SJSA1 (cell line): ENCODE measurements around the gene NME3. TPM values are rescaled to one million over a fixed set of nuclear protein-coding genes. Genes with fewer than 3 reads are reported as not detected.

Experiments
- total RNA-seq: library from RNA; depleted of rRNA; stranded (reverse); fragments of >200 nt; shearing (Covaris generic); gene quantifications from 2 replicates; pipeline ENCODE4 v1.2.3, GENCODE V29; 2014; rRNA removed

NME3 gene
- total RNA-seq, 1 experiment from 2014 or later, result 19.9 TPM

Other genes starting within 250 kb of the NME3 start
- 0.29 and 0.91 TPM in 2 replicates for gene TMEM204, start 237.9 kb downstream of the NME3 start, total RNA-seq
- gene IFT140, start 159.5 kb downstream of the NME3 start, total RNA-seq, result 5.4 and 5.9 TPM in 2 replicates
- gene CRAMP1, start 159.2 kb downstream of the NME3 start, total RNA-seq, result 9.0 and 10.3 TPM in 2 replicates
- 180 and 352 TPM in 2 replicates for gene JPT2, start 93.3 kb downstream of the NME3 start, total RNA-seq
- gene MAPK8IP3, start 65.3 kb downstream of the NME3 start, total RNA-seq, result 26.5 and 43.2 TPM in 2 replicates
- gene EME2, start 1.3 kb upstream of the NME3 start, total RNA-seq, result 6.9 and 7.7 TPM in 2 replicates
- 132 and 178 TPM in 2 replicates for gene MRPS34, start 1.6 kb upstream of the NME3 start, total RNA-seq
- gene SPSB3, start 11.0 kb upstream of the NME3 start, total RNA-seq, result 19.9 and 21.1 TPM in 2 replicates
- gene NUBP2, start 11.4 kb upstream of the NME3 start, total RNA-seq, result 117 and 127 TPM in 2 replicates
- gene IGFALS, start 22.2 kb upstream of the NME3 start, total RNA-seq, result not detected in 2 replicates
- gene HAGH, start 55.3 kb upstream of the NME3 start, total RNA-seq, result 22.2 and 65.3 TPM in 2 replicates
- gene FAHD1, start 55.7 kb upstream of the NME3 start, total RNA-seq, result 38.8 and 90.3 TPM in 2 replicates
- not detected in 2 replicates for gene MEIOB, start 100.6 kb upstream of the NME3 start, total RNA-seq
- gene HS3ST6, start 146.9 kb upstream of the NME3 start, total RNA-seq, result not detected in 2 replicates
- gene MSRB1, start 171.7 kb upstream of the NME3 start, total RNA-seq, result 13.9 and 21.3 TPM in 2 replicates
- not detected in 2 replicates for gene RPL3L, start 183.1 kb upstream of the NME3 start, total RNA-seq
- gene NDUFB10, start 188.0 kb upstream of the NME3 start, total RNA-seq, result 273 and 292 TPM in 2 replicates
- 2,199 and 2,611 TPM in 2 replicates for gene RPS2, start 193.3 kb upstream of the NME3 start, total RNA-seq
- not detected in 2 replicates for gene RNF151, start 195.3 kb upstream of the NME3 start, total RNA-seq
- 68.0 and 156 TPM in 2 replicates for gene TBL3, start 200.5 kb upstream of the NME3 start, total RNA-seq
- gene NOXO1, start 209.9 kb upstream of the NME3 start, total RNA-seq, result 0.16 TPM in 1 of 2 replicates, not detected in the other
- gene GFER, start 212.7 kb upstream of the NME3 start, total RNA-seq, result 26.9 and 31.8 TPM in 2 replicates
- 1.8 and 7.3 TPM in 2 replicates for gene SYNGR3, start 218.4 kb upstream of the NME3 start, total RNA-seq
- gene ZNF598, start 238.3 kb upstream of the NME3 start, total RNA-seq, result 13.5 and 20.4 TPM in 2 replicates
- not detected in 2 replicates for gene NPW, start 248.2 kb upstream of the NME3 start, total RNA-seq